Mesendoderm (in vitro differentiated cells): ENCODE data around the gene PDE1A.
"Not testable (repeated sequence)": the region's sequence is repeated elsewhere in the genome, so short reads cannot be mapped to it uniquely, and the experiment has no call there.

Experiments
- DNase-seq: peaks from one replicate; pipeline ENCODE4 v3.0.0; 2013
- H2AK5ac ChIP-seq: 2 replicates; pipeline ENCODE4 v1.6.1; 2013; ENCODE audit warnings: low read length, inconsistent platforms
- H2BK120ac ChIP-seq: 2 replicates; pipeline ENCODE4 v1.6.1; 2013; ENCODE audit warnings: low read depth, mild to moderate bottlenecking, low read length, moderate library complexity, mixed read lengths
- H2BK15ac ChIP-seq: replicated peaks from 2 replicates; pipeline ENCODE4 v1.6.1; 2013; ENCODE audit warnings: low read depth, mild to moderate bottlenecking, moderate library complexity
- H2BK5ac ChIP-seq: 2 replicates; pipeline ENCODE4 v1.6.1; 2013; ENCODE audit warnings: low read length, inconsistent platforms
- H3K18ac ChIP-seq: 2 replicates; pipeline ENCODE4 v1.6.1; 2013; ENCODE audit warnings: mild to moderate bottlenecking, low read length, mixed read lengths
- H3K23ac ChIP-seq: one replicate; pipeline ENCODE4 v1.6.1; 2013; ENCODE audit warnings: low read length
- H3K27ac ChIP-seq: 2 replicates; pipeline ENCODE4 v1.5.1; 2013; ENCODE audit warnings: low read depth, mild to moderate bottlenecking, inconsistent platforms, low read length, moderate library complexity
- H3K27me3 ChIP-seq: 2 replicates; pipeline ENCODE4 v1.6.1; 2013; ENCODE audit warnings: low read length, control low read depth, mild to moderate bottlenecking, inconsistent platforms; ENCODE audit not compliant: insufficient read depth, poor library complexity
- H3K36me3 ChIP-seq: 2 replicates; pipeline ENCODE4 v1.6.1; 2013; ENCODE audit warnings: low read length, inconsistent platforms; ENCODE audit not compliant: control insufficient read depth, insufficient read depth
- H3K4ac ChIP-seq: one replicate; pipeline ENCODE4 v1.6.1; 2013; ENCODE audit warnings: low read depth, mild to moderate bottlenecking, low read length, moderate library complexity
- H3K4me1 ChIP-seq: 2 replicates; pipeline ENCODE4 v1.6.1; 2013; ENCODE audit warnings: low read depth, low read length, inconsistent platforms; ENCODE audit not compliant: control insufficient read depth
- H3K4me2 ChIP-seq: 2 replicates; pipeline ENCODE4 v1.6.1; 2013; ENCODE audit warnings: low read length
- H3K4me3 ChIP-seq: 2 replicates; pipeline ENCODE4 v1.5.1; 2013; ENCODE audit warnings: mild to moderate bottlenecking, low read length
- H3K56ac ChIP-seq: one replicate; pipeline ENCODE4 v1.6.1; 2013; ENCODE audit warnings: low read length
- H3K79me1 ChIP-seq: 2 replicates; pipeline ENCODE4 v1.6.1; 2013; ENCODE audit warnings: low read length, inconsistent platforms
- H3K79me2 ChIP-seq: 2 replicates; pipeline ENCODE4 v1.6.1; 2013; ENCODE audit warnings: mild to moderate bottlenecking, low read length; ENCODE audit not compliant: control insufficient read depth, insufficient read depth
- H3K9ac ChIP-seq: 2 replicates; pipeline ENCODE4 v1.6.1; 2013; ENCODE audit warnings: low read length, inconsistent platforms
- H4K5ac ChIP-seq: one replicate; pipeline ENCODE4 v1.6.1; 2013; ENCODE audit warnings: low read length
- H4K8ac ChIP-seq: one replicate; pipeline ENCODE4 v1.6.1; 2013; ENCODE audit warnings: low read depth, mild to moderate bottlenecking, control low read depth, low read length, moderate library complexity
- WGBS: extraction: QIAGEN DNeasy Blood & Tissue Kit; methylation state at CpG from one replicate; pipeline ENCODE4 v1.1.7; 2013; ENCODE audit warnings: low lambda C conversion rate, missing lambda C conversion rate; ENCODE audit not compliant: insufficient coverage; ENCODE audit errors: extremely low coverage; 5-methylcytosine and 5-hydroxymethylcytosine counted together

The PDE1A gene

DNA sequence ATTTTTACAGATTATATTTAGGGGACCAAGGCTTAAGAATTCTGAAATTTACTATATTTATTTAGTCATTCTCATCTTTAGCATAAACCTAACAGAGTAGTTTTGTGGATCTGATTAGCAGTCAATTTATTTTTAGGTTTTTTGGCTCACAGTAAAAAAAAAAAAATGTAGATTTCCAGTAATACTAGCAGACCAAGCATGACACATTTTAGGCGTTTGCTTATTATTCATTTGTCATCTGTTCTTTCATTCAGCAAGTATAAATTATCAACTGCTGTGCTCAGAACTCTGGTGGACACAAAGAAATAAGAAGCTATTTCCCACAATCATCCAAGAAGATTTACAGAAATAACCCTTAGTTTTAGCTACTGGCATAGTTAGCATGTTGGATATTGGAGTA is 20.6 kb downstream of the PDE1A start:
- H3K4me1 ChIP-seq = no peaks in the 10 kb centered on the region
- H2BK5ac ChIP-seq = no peak overlapping the region
- no peak overlapping the region for H2AK5ac ChIP-seq
- no peak overlapping the region for H4K8ac ChIP-seq
- no peak overlapping the region for H3K4me2 ChIP-seq
- H3K9ac ChIP-seq = no peak overlapping the region
- WGBS = no CpG with 5 or more reads among the region's 1 CpG
- no peak overlapping the region for H3K18ac ChIP-seq
- H2BK15ac ChIP-seq = no peak overlapping the region
- H3K79me2 ChIP-seq = no peaks in the 10 kb centered on the region
- no peak overlapping the region for H2BK120ac ChIP-seq
- H3K4me3 ChIP-seq = no peak overlapping the region
- no peak overlapping the region for H3K56ac ChIP-seq
- no peaks in the 10 kb centered on the region for H3K36me3 ChIP-seq
- no peak for DNase-seq
- no peaks in the 10 kb centered on the region for H3K27me3 ChIP-seq
- no peak overlapping the region for H4K5ac ChIP-seq
- no peaks in the 10 kb centered on the region for H3K79me1 ChIP-seq
- no peak overlapping the region for H3K4ac ChIP-seq
- no peak overlapping the region for H3K23ac ChIP-seq
- H3K27ac ChIP-seq = no peak overlapping the region

DNA sequence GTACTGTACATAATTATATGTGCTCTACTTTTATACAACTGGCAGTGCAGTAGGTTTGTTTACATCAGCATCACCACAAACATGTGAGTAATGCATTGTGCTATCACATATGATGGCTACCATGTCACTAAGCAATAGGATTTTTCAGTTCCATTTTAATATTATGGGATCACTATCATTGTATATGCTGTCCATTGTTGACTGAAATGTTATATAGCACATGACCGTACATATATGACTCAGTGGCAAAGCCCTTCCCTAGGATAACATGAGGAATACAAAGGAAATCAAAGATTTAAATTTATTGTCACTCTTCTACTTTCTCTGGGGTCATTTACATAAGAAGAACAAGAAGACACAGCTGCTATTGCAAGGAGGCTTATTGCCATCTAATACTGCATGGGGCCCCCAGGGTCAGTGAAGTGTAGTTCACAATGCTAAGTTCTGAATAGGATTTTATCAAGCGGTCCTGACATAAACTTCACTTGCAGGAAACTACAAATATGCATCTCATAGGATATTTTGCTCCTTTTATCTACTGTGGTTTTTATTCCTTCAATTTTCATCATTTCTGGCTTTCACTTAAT is 21.8 kb downstream of the PDE1A start:
- Histone ChIP-seq H3K56ac (no peak overlapping the region), H2BK5ac (no peak overlapping the region), H2AK5ac (no peak overlapping the region), H3K79me2 (no peaks in the 10 kb centered on the region), H3K9ac (no peak overlapping the region), H3K23ac (no peak overlapping the region), H3K4ac (no peak overlapping the region), H4K5ac (no peak overlapping the region), H3K18ac (no peak overlapping the region), H3K27ac (no peak overlapping the region), H4K8ac (no peak overlapping the region), H3K4me3 (no peak overlapping the region), H3K36me3 (no peaks in the 10 kb centered on the region), H2BK15ac (no peak overlapping the region), H3K27me3 (no peaks in the 10 kb centered on the region), H2BK120ac (no peak overlapping the region), H3K4me2 (no peak overlapping the region), H3K4me1 (no peaks in the 10 kb centered on the region), H3K79me1 (no peaks in the 10 kb centered on the region)
- no CpG with 5 or more reads among the region's 2 CpGs for WGBS
- no peak for DNase-seq

DNA sequence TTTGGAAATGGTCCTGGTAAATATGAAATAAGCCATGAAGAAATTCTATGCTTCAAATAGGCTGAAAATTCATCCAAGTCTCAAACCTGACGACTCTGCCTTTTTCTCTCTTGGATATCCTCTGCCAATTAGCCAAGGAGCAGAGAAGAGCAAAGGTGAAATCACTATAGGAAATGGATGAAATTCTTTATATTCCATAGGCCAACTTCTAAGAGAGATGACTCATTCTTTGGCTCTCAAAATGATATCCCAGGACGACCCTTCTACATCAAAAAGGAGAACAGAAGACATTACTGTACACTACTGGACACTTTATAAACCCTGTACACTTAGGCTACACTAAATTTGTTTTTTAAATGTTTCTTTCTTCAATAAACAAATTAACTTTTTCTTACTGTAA is 22.7 kb downstream of the PDE1A start:
- Histone ChIP-seq H3K56ac (no peak overlapping the region), H3K4ac (no peak overlapping the region), H3K36me3 (no peaks in the 10 kb centered on the region), H4K8ac (no peak overlapping the region), H2BK120ac (no peak overlapping the region), H3K18ac (no peak overlapping the region), H3K79me1 (no peaks in the 10 kb centered on the region), H3K4me2 (no peak overlapping the region), H3K4me1 (no peaks in the 10 kb centered on the region), H3K9ac (no peak overlapping the region), H3K27ac (no peak overlapping the region), H2AK5ac (no peak overlapping the region), H4K5ac (no peak overlapping the region), H3K27me3 (no peaks in the 10 kb centered on the region), H3K23ac (no peak overlapping the region), H3K4me3 (no peak overlapping the region), H2BK5ac (no peak overlapping the region), H3K79me2 (no peaks in the 10 kb centered on the region), H2BK15ac (no peak overlapping the region)
- DNase-seq = no peak
- WGBS = no CpG with 5 or more reads among the region's 2 CpGs

DNA sequence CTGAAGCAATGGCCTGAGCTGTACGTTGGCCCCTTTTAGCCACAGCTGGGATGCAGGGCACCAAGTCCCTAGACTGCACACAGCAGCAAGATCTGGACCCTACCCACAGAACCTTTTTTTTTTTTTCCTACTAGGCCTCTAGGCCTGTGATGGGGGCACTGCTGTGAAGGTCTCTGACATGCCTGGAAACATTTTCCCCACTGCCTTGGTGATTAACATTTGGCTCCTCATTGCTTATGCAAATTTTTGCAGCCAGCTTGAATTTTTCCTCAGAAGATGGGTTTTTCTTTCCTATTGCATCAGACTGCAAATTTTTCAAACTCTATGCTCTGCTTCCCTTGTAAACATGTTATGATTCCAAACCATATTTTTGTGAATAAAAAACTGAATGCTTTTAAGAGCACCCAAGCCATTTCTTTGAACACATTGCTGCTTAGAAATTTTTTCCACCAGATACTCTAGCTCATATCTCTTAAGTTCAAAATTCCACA is 33.5 kb downstream of the PDE1A start:
- H3K4me2 ChIP-seq = no peak overlapping the region
- DNase-seq = no peak
- no peaks in the 10 kb centered on the region for H3K27me3 ChIP-seq
- no CpG with 5 or more reads among the region's 1 CpG for WGBS
- no peak overlapping the region for H2BK120ac ChIP-seq
- no peak overlapping the region for H3K18ac ChIP-seq
- no peaks in the 10 kb centered on the region for H3K36me3 ChIP-seq
- no peak overlapping the region for H2AK5ac ChIP-seq
- no peak overlapping the region for H3K4ac ChIP-seq
- no peak overlapping the region for H3K9ac ChIP-seq
- H3K79me2 ChIP-seq = no peaks in the 10 kb centered on the region
- H4K8ac ChIP-seq = no peak overlapping the region
- H2BK5ac ChIP-seq = no peak overlapping the region
- H3K4me3 ChIP-seq = no peak overlapping the region
- H3K4me1 ChIP-seq = no peaks in the 10 kb centered on the region
- no peak overlapping the region for H2BK15ac ChIP-seq
- H3K79me1 ChIP-seq = no peaks in the 10 kb centered on the region
- no peak overlapping the region for H3K27ac ChIP-seq
- no peak overlapping the region for H3K56ac ChIP-seq
- no peak overlapping the region for H4K5ac ChIP-seq
- H3K23ac ChIP-seq = no peak overlapping the region

DNA sequence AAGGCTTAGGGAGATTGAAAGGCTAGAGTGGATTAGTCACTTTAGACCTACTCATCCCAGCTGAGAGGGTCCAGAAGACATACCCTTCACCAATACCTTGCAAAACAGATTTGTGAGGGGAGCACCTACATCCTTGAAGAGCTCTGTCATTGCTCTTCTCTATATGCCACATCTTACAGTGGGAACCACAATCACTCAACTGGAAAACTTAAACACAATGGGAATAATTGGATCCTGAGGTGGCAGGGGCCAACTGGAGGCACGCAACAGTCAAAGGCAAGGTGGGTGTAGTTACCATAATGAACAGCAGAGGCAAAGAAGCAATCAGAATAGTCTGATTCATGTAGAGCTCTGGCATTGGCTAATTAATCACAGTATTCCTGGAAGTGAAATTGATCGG is 35.4 kb downstream of the PDE1A start:
- Histone ChIP-seq H3K23ac (no peak overlapping the region), H3K4ac (no peak overlapping the region), H3K4me3 (no peak overlapping the region), H3K56ac (no peak overlapping the region), H3K27ac (no peak overlapping the region), H2AK5ac (no peak overlapping the region), H3K27me3 (no peaks in the 10 kb centered on the region), H3K79me2 (no peaks in the 10 kb centered on the region), H2BK5ac (no peak overlapping the region), H3K4me1 (no peaks in the 10 kb centered on the region), H2BK120ac (no peak overlapping the region), H3K4me2 (no peak overlapping the region), H4K5ac (no peak overlapping the region), H3K9ac (no peak overlapping the region), H4K8ac (no peak overlapping the region), H3K36me3 (no peaks in the 10 kb centered on the region), H3K18ac (no peak overlapping the region), H2BK15ac (no peak overlapping the region), H3K79me1 (no peaks in the 10 kb centered on the region)
- no peak for DNase-seq
- WGBS = no CpG with 5 or more reads among the region's 2 CpGs

DNA sequence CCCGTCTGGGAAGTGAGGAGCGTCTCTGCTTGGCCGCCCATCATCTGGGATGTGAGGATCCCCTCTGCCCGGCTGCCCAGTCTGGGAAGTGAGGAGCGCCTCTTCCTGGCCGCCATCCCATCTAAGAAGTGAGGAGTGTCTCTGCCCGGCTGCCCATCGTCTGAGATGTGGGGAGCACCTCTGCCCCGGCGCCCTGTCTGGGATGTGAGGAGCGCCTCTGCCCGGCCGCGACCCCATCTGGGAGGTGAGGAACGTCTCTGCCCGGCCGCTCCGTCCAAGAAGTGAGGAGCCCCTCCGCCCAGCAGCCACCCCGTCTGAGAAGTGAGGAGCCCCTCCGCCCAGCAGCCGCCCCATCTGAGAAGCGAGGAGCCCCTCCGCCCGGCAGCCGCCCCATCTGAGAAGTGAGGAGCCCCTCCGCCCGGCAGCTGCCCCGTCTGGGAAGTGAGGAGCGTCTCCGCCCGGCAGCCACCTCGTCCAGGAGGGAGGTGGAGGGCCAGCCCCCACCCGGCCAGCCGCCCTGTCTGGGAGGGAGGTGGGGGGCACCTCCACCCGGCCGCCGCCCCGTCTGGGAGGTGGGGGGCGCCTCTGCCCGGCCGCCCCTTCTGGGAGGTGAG is 40.5 kb downstream of the PDE1A start:
- not testable (repeated sequence) for H4K5ac ChIP-seq, H4K8ac ChIP-seq, H3K4me3 ChIP-seq, H3K27me3 ChIP-seq, H3K23ac ChIP-seq, H2BK120ac ChIP-seq, H2BK15ac ChIP-seq, H2AK5ac ChIP-seq, H3K36me3 ChIP-seq, H3K56ac ChIP-seq, H3K27ac ChIP-seq, H3K79me1 ChIP-seq, H3K79me2 ChIP-seq, H3K18ac ChIP-seq, H3K4ac ChIP-seq, H3K4me1 ChIP-seq, H3K4me2 ChIP-seq, DNase-seq, H3K9ac ChIP-seq, H2BK5ac ChIP-seq
- WGBS = no CpG with 5 or more reads among the region's 42 CpGs
